HepG2 (cell line): ENCODE data around the gene NRN1L. TPM values are rescaled to one million over a fixed set of nuclear protein-coding genes. Genes with fewer than 3 reads are reported as not detected.

Experiments
- ARNTL ChIP-seq: sonication (generic); formaldehyde crosslinking; IDR thresholded peaks from 2 replicates; pipeline ENCODE4 v1.4.0; 2020; ENCODE audit warnings: mild to moderate bottlenecking, missing genetic modification reagents
- BRF2 ChIP-seq: sonication (generic); formaldehyde crosslinking; IDR thresholded peaks from 2 replicates; pipeline ENCODE4 v1.8.1; 2022; ENCODE audit warnings: mild to moderate bottlenecking, missing genetic modification reagents
- CBX1 ChIP-seq: IDR thresholded peaks from one replicate; pipeline ENCODE4 v1.6.1; 2016; ENCODE audit warnings: antibody characterized with exemption, low read depth
- FOXA3 ChIP-seq: IDR thresholded peaks from 2 replicates; pipeline ENCODE4 v1.6.1; 2016; ENCODE audit warnings: missing genetic modification reagents, missing compliant biosample characterization
- GMEB1 ChIP-seq: sonication (generic); formaldehyde crosslinking; IDR thresholded peaks from 2 replicates; pipeline ENCODE4 v1.5.1; 2020; ENCODE audit warnings: missing genetic modification reagents, mild to moderate bottlenecking, borderline replicate concordance
- HNF1A ChIP-seq, 2 experiments: sonication (generic) in 1 of 2; formaldehyde crosslinking in 1 of 2; IDR thresholded peaks; 2 replicates each; pipeline versions ENCODE4 v1.4.0 to v1.6.1; 2016 to 2020; ENCODE audit warnings: borderline replicate concordance in 1 of 2, low read depth in 1 of 2, mild to moderate bottlenecking in 1 of 2, missing genetic modification reagents in 1 of 2
- JDP2 ChIP-seq: sonication (generic); formaldehyde crosslinking; IDR thresholded peaks from 2 replicates; pipeline ENCODE4 v1.8.1; 2022; ENCODE audit warnings: missing genetic modification reagents, borderline replicate concordance
- MBD4 ChIP-seq: IDR thresholded peaks from 2 replicates; pipeline ENCODE4 v1.6.1; 2012; ENCODE audit warnings: low read length, inconsistent platforms, borderline replicate concordance
- MEIS1 ChIP-seq: sonication (generic); formaldehyde crosslinking; IDR thresholded peaks from 2 replicates; pipeline ENCODE4 v1.9.0; 2021; ENCODE audit warnings: mild to moderate bottlenecking, missing genetic modification reagents, moderate library complexity, borderline replicate concordance
- PLRG1 ChIP-seq: fragments of 450-650 bp; conservative IDR thresholded peaks from 2 replicates; pipeline ENCODE4 v1.6.1; 2016
- PRPF4 ChIP-seq: fragments of 200-400 bp; formaldehyde crosslinking; IDR thresholded peaks from 2 replicates; pipeline ENCODE4 v1.6.1; 2016; ENCODE audit warnings: low read length, low read depth; ENCODE audit not compliant: poor library complexity, severe bottlenecking
- TOPORS ChIP-seq: sonication (generic); formaldehyde crosslinking; IDR thresholded peaks from 2 replicates; pipeline ENCODE4 v1.8.0; 2023; ENCODE audit warnings: mild to moderate bottlenecking, missing genetic modification reagents
- ZBTB34 ChIP-seq: sonication (generic); formaldehyde crosslinking; IDR thresholded peaks from 2 replicates; pipeline ENCODE4 v1.8.0; 2022; ENCODE audit warnings: mild to moderate bottlenecking, missing genetic modification reagents
- ZNF280D ChIP-seq: sonication (generic); formaldehyde crosslinking; IDR thresholded peaks from 2 replicates; pipeline ENCODE4 v1.5.1; 2020; ENCODE audit warnings: mild to moderate bottlenecking, missing genetic modification reagents
- ZNF552 ChIP-seq: sonication (generic); formaldehyde crosslinking; IDR thresholded peaks from 2 replicates; pipeline ENCODE4 v1.9.0; 2022; ENCODE audit warnings: missing genetic modification reagents, mild to moderate bottlenecking, borderline replicate concordance
- ZSCAN22 ChIP-seq: sonication (generic); formaldehyde crosslinking; IDR thresholded peaks from 2 replicates; pipeline ENCODE4 v1.4.0; 2020; ENCODE audit warnings: mild to moderate bottlenecking, missing genetic modification reagents
- polyA plus RNA-seq, 8 experiments: library from polyadenylated mRNA; depleted of rRNA in 3 of 8; stranded (reverse) in 7 of 8; unstranded in 1 of 8; fragments of >200 nt; fragmentation: Illumina TruSeq in 4 of 8; extraction: Trizol in 4 of 8; gene quantifications; 2 replicates each; pipeline versions ENCODE4 v1.2.1 to v1.2.3, GENCODE V29; 2011 to 2016; ENCODE audit warnings: low read depth in 4 of 8, missing spikeins in 1 of 8, mixed read lengths in 1 of 8; ENCODE audit not compliant: insufficient read depth in 1 of 8
- total RNA-seq, 5 experiments: library from RNA; depleted of rRNA; stranded (reverse); fragments of >200 nt; fragmentation: Illumina TruSeq; extraction: Trizol; gene quantifications; 2 replicates each; pipeline ENCODE4 v1.2.3, GENCODE V29; 2016; ENCODE audit warnings: low read depth in 1 of 5

Gene NRN1L
- total and polyA plus RNA-seq, 2 of the 13 experiments (the other 11 are each of a cell fraction or from before 2014, with no cell fraction given), result 0.53 to 1.2 TPM

- TF ChIP-seq GMEB1 (no peak), PLRG1 (no peak), CBX1 (no peak), MBD4 (no peak), ZSCAN22 (CRISPR knock-in tag) (no peak), MEIS1 (CRISPR knock-in tag) (0 out of 2 replicates have a peak, but pooled peaks have one; percentile 25), ZNF552 (CRISPR knock-in tag) (no peak), PRPF4 (no peak), JDP2 (CRISPR knock-in tag) (no peak), ARNTL (CRISPR knock-in tag) (no peak), ZBTB34 (CRISPR knock-in tag) (no peak), FOXA3 (CRISPR knock-in tag) (0 out of 2 replicates have a peak, but pooled peaks have one; percentile 15), BRF2 (CRISPR knock-in tag) (no peak), ZNF280D (no peak), HNF1A (IDR thresholded peaks at IDR 0.05; ENCODE audit: low read depth) (no peak), HNF1A (CRISPR knock-in tag; IDR thresholded peaks at IDR 0.05; ENCODE audit: borderline replicate concordance) (no peak), TOPORS (CRISPR knock-in tag) (no peak)
These were observed 31.4 kb downstream of the NRN1L start (continued) for GRCh38 chr16:67915831-67916723.
